ENCODE results near the gene TFCP2L1. TPM values are rescaled to one million over a fixed set of nuclear protein-coding genes. Genes with fewer than 3 reads are reported as not detected.
A peak's percentile ranks its signal among the peaks of the same experiment; 100 is the strongest.
"Not testable (repeated sequence)": the region's sequence is repeated elsewhere in the genome, so short reads cannot be mapped to it uniquely, and the experiment has no call there.

Gene TFCP2L1
- total RNA-seq, result 0.14 TPM
- long read RNA-seq, result 0 reads

GRCh38 chr2:121284463-121285449, at the start of gene TFCP2L1:
Gene TFCP2L1 (minus strand): TSS chr2:121285202. CDS start chr2:121285109, 93 bp downstream.
- Histone ChIP-seq H3K4me3 (peak within 1 kb of the TSS; percentile 66), H3K4me1 (peaks cover 13% of the 10 kb centered on the region), H3K36me3 (no peaks in the 10 kb centered on the region), H3K27ac (replicated peaks) (no peak within 1 kb of the TSS), H3K27me3 (ENCODE audit: low read depth) (peaks cover 59% of the 10 kb centered on the region), H3K9me3 (replicated peaks) (no peaks in the 10 kb centered on the region)
- no peak for DNase-seq
- TF ChIP-seq CTCF (IDR thresholded peaks at IDR 0.05; ENCODE audit: borderline replicate concordance), result no peak
- intact Hi-C loops (cut with micrococcal nuclease), result no loop called here

- no peak for DNase-seq
Measured at GRCh38 chr2:121333834-121334558, 49.0 kb upstream of the TFCP2L1 start.

GRCh38 chr2:121333231-121333630, 48.2 kb upstream of the TFCP2L1 start:
- intact Hi-C loops (cut with micrococcal nuclease), result no loop called here

More at GRCh38 chr2:121333834-121334558, 49.0 kb upstream of the TFCP2L1 start:
- no peaks in the 10 kb centered on the region for H3K4me1 ChIP-seq
- no peak overlapping the region for H3K27ac ChIP-seq (replicated peaks)
- H3K4me3 ChIP-seq, result no peak overlapping the region
- intact Hi-C loops (cut with micrococcal nuclease), result no loop called here
- no peaks in the 10 kb centered on the region for H3K9me3 ChIP-seq (replicated peaks)
- H3K27me3 ChIP-seq (ENCODE audit: low read depth), result peaks cover 13% of the 10 kb centered on the region
- H3K36me3 ChIP-seq, result peaks cover 9% of the 10 kb centered on the region
- no peak for TF ChIP-seq CTCF (IDR thresholded peaks at IDR 0.05; ENCODE audit: borderline replicate concordance)

GRCh38 chr2:121331324-121331723, 46.3 kb upstream of the TFCP2L1 start:
- DNase-seq; H3K4me1 ChIP-seq; intact Hi-C loops (cut with micrococcal nuclease); H3K27ac ChIP-seq (replicated peaks); H3K4me3 ChIP-seq; H3K9me3 ChIP-seq (replicated peaks); H3K36me3 ChIP-seq: not testable (repeated sequence)
- peaks cover 17% of the 10 kb centered on the region for H3K27me3 ChIP-seq (ENCODE audit: low read depth)

More at GRCh38 chr2:121333231-121333630, 48.2 kb upstream of the TFCP2L1 start:
- Histone ChIP-seq H3K27me3 (ENCODE audit: low read depth) (peaks cover 17% of the 10 kb centered on the region), H3K36me3 (peaks cover 3% of the 10 kb centered on the region), H3K27ac (replicated peaks) (no peak overlapping the region), H3K9me3 (replicated peaks) (no peaks in the 10 kb centered on the region), H3K4me1 (no peaks in the 10 kb centered on the region), H3K4me3 (no peak overlapping the region)
- TF ChIP-seq CTCF (IDR thresholded peaks at IDR 0.05; ENCODE audit: borderline replicate concordance), result no peak
- no peak for DNase-seq

- peaks cover 17% of the 10 kb centered on the region for H3K27me3 ChIP-seq (ENCODE audit: low read depth)
- no peaks in the 10 kb centered on the region for H3K36me3 ChIP-seq
- H3K4me1 ChIP-seq, result no peaks in the 10 kb centered on the region
- H3K27ac ChIP-seq (replicated peaks), result no peak overlapping the region
- H3K9me3 ChIP-seq (replicated peaks), result no peaks in the 10 kb centered on the region
- DNase-seq, result no peak
- intact Hi-C loops (cut with micrococcal nuclease), result no loop called here
- no peak overlapping the region for H3K4me3 ChIP-seq
- TF ChIP-seq CTCF (IDR thresholded peaks at IDR 0.05; ENCODE audit: borderline replicate concordance), result no peak
Measured at GRCh38 chr2:121330921-121331320, 45.9 kb upstream of the TFCP2L1 start.

All from left ventricle myocardium inferior (tissue), 1 donor.